Embryonic facial prominence (tissue), 1 donor: ENCODE results near the gene KLF13.

Experiments used
- DNase-seq: peaks from one replicate; pipeline ENCODE4 v3.0.0-alpha.2; 2016; ENCODE audit errors: extremely low spot score

Gene KLF13

GRCh38 chr15:31381801-31382712 lies 55.4 kb downstream of the KLF13 start:
- no peak for DNase-seq

- no peak for DNase-seq
These were observed 56.0 kb downstream of the KLF13 start for GRCh38 chr15:31382713-31383045.

- DNase-seq: no peak
These were observed 56.5 kb downstream of the KLF13 start for GRCh38 chr15:31383139-31383538.

GRCh38 chr15:31384568-31384967 lies 57.9 kb downstream of the KLF13 start:
- DNase-seq: no peak

- no peak for DNase-seq
These were observed 59.1 kb downstream of the KLF13 start for GRCh38 chr15:31385736-31386135.

GRCh38 chr15:31387092-31387478 lies 60.5 kb downstream of the KLF13 start:
- DNase-seq: no peak

- no peak for DNase-seq
These were observed 61.0 kb downstream of the KLF13 start for GRCh38 chr15:31387479-31388118.

GRCh38 chr15:31389576-31389975 lies 62.9 kb downstream of the KLF13 start:
- no peak for DNase-seq

GRCh38 chr15:31390029-31390428 lies 63.4 kb downstream of the KLF13 start:
- DNase-seq: no peak

GRCh38 chr15:31390777-31391486 lies 64.3 kb downstream of the KLF13 start:
- DNase-seq: no peak

GRCh38 chr15:31391687-31392671 lies 65.3 kb downstream of the KLF13 start:
- peak; percentile 56 for DNase-seq

GRCh38 chr15:31392761-31393401 lies 66.2 kb downstream of the KLF13 start:
- DNase-seq: no peak

GRCh38 chr15:31393444-31394091 lies 66.9 kb downstream of the KLF13 start:
- DNase-seq: no peak

- DNase-seq: no peak
These were observed 70.4 kb downstream of the KLF13 start for GRCh38 chr15:31396881-31397560.

GRCh38 chr15:31397851-31398661 lies 71.4 kb downstream of the KLF13 start:
- DNase-seq: no peak

GRCh38 chr15:31398677-31399301 lies 72.2 kb downstream of the KLF13 start:
- DNase-seq: no peak

- no peak for DNase-seq
These were observed 73.0 kb downstream of the KLF13 start for GRCh38 chr15:31399544-31400171.
